SK-N-SH (cell line): ENCODE data around the gene VTCN1. TPM values are rescaled to one million over a fixed set of nuclear protein-coding genes. Genes with fewer than 3 reads are reported as not detected.

Experiments used
- CTCF ChIA-PET: fragments of 300-600, 350-600 bp; formaldehyde crosslinking; extraction: SDS; loops from one replicate; lab custom pipeline; 2021; lab: Yijun Ruan, JAX
- POLR2A ChIA-PET: fragments of 350-600 bp; sonication (Branson Sonifier 250); formaldehyde crosslinking; extraction: SDS; loops from one replicate; lab custom pipeline; 2020; ENCODE audit warnings: antibody characterized with exemption, inconsistent platforms; lab: Yijun Ruan, JAX
- DNase-seq: peaks from one replicate; pipeline ENCODE4 v3.0.0; 2012
- H2AFZ ChIP-seq: fragments of 200-600 bp; sonication (generic); 2 replicates; pipeline ENCODE4 v1.8.1; 2016; ENCODE audit warnings: antibody characterized with exemption, mild to moderate bottlenecking, low read depth
- H3F3A ChIP-seq: fragments of 200-600 bp; sonication (generic); replicated peaks from 2 replicates; pipeline ENCODE3; 2016; ENCODE audit warnings: antibody characterized with exemption, mild to moderate bottlenecking; ENCODE audit not compliant: insufficient read depth
- H3K27ac ChIP-seq, 2 experiments: fragments of 200-500 bp in 1 of 2; fragments of 200-600 bp in 1 of 2; sonication (Bioruptor generic) in 1 of 2; sonication (generic), shearing (Covaris generic) in 1 of 2; 2 replicates each; pipeline versions ENCODE4 v1.5.1 to v1.6.1; 2014 to 2016; ENCODE audit warnings: low read depth in 2 of 2, inconsistent platforms in 1 of 2, low read length in 1 of 2, mild to moderate bottlenecking in 1 of 2, mixed read lengths in 1 of 2
- H3K27me3 ChIP-seq: fragments of 200-600 bp; sonication (generic), shearing (Covaris generic); 2 replicates; pipeline ENCODE4 v1.6.1; 2016; ENCODE audit warnings: mixed run types; ENCODE audit not compliant: insufficient read depth
- H3K36me3 ChIP-seq, 2 experiments: fragments of 200-500 bp in 1 of 2; fragments of 200-600 bp in 1 of 2; sonication (Bioruptor generic) in 1 of 2; sonication (generic) in 1 of 2; replicated peaks in 1 of 2; 2 replicates each; pipeline versions ENCODE3 to v1.5.1; 2014 to 2016; ENCODE audit warnings: low read length in 1 of 2, mild to moderate bottlenecking in 1 of 2; ENCODE audit not compliant: insufficient read depth in 2 of 2, control insufficient read depth in 1 of 2
- H3K4me1 ChIP-seq, 2 experiments: fragments of 200-500 bp in 1 of 2; fragments of 200-600 bp in 1 of 2; sonication (Bioruptor generic) in 1 of 2; sonication (generic), shearing (Covaris generic) in 1 of 2; 2 replicates each; pipeline versions ENCODE4 v1.5.1 to v1.6.1; 2014 to 2016; ENCODE audit warnings: low read depth in 1 of 2, low read length in 1 of 2, mixed run types in 1 of 2; ENCODE audit not compliant: insufficient read depth in 2 of 2, control insufficient read depth in 1 of 2
- H3K4me2 ChIP-seq: fragments of 200-600 bp; sonication (generic), shearing (Covaris generic); 2 replicates; pipeline ENCODE4 v1.6.1; 2017; ENCODE audit warnings: mixed run types
- H3K4me3 ChIP-seq, 2 experiments: fragments of 200-500 bp in 1 of 2; fragments of 200-600 bp in 1 of 2; sonication (Bioruptor generic) in 1 of 2; sonication (generic), shearing (Covaris generic) in 1 of 2; 2 replicates each; pipeline versions ENCODE4 v1.5.1 to v1.8.1; 2014 to 2016; ENCODE audit warnings: low read depth in 2 of 2, inconsistent platforms in 1 of 2, low read length in 1 of 2, mild to moderate bottlenecking in 1 of 2, mixed read lengths in 1 of 2, moderate library complexity in 1 of 2
- H3K79me2 ChIP-seq: fragments of 200-600 bp; sonication (generic); 2 replicates; pipeline ENCODE4 v1.8.1; 2017; ENCODE audit warnings: mild to moderate bottlenecking; ENCODE audit not compliant: insufficient read depth
- H3K9ac ChIP-seq: fragments of 200-600 bp; sonication (generic); 2 replicates; pipeline ENCODE4 v1.6.1; 2017; ENCODE audit warnings: mixed run types
- H3K9me2 ChIP-seq: fragments of 200-600 bp; sonication (generic); 2 replicates; pipeline ENCODE4 v1.6.1; 2017; ENCODE audit warnings: mixed run types
- H3K9me3 ChIP-seq: fragments of 200-600 bp; sonication (generic); 2 replicates; pipeline ENCODE4 v1.6.1; 2017; ENCODE audit warnings: mixed run types, mild to moderate bottlenecking, moderate library complexity
- H4K20me1 ChIP-seq: fragments of 200-600 bp; sonication (generic); 2 replicates; pipeline ENCODE4 v1.6.1; 2017; ENCODE audit warnings: mild to moderate bottlenecking, mixed run types; ENCODE audit not compliant: insufficient read depth
- CHD2 ChIP-seq: fragments of 150-350 bp; IDR thresholded peaks from 2 replicates; pipeline ENCODE4 v1.6.1; 2018; ENCODE audit warnings: low read length; ENCODE audit not compliant: partially characterized antibody
- ELF1 ChIP-seq: IDR thresholded peaks from 2 replicates; pipeline ENCODE4 v1.4.0; 2012
- EP300 ChIP-seq, 2 experiments: IDR thresholded peaks; 2 replicates each; pipeline versions ENCODE4 v1.4.0 to v1.6.1; 2012; ENCODE audit warnings: borderline replicate concordance in 1 of 2, low read depth in 1 of 2, low read length in 1 of 2
- EZH2phosphoT487 ChIP-seq: fragments of 200-600 bp; sonication (generic); IDR thresholded peaks from 2 replicates; pipeline ENCODE4 v1.6.1; 2017; ENCODE audit warnings: low read depth, mixed run types, mild to moderate bottlenecking, antibody characterized with exemption, moderate library complexity, borderline replicate concordance
- FOSL2 ChIP-seq: IDR thresholded peaks from 2 replicates; pipeline ENCODE4 v1.4.0; 2012; ENCODE audit warnings: low read depth, mild to moderate bottlenecking, moderate library complexity, borderline replicate concordance
- FOXJ3 ChIP-seq: sonication (generic); formaldehyde crosslinking; IDR thresholded peaks from 2 replicates; pipeline ENCODE4 v1.5.1; 2020; ENCODE audit warnings: mild to moderate bottlenecking, missing genetic modification reagents
- FOXM1 ChIP-seq: IDR thresholded peaks from 2 replicates; pipeline ENCODE4 v1.4.0; 2012; ENCODE audit warnings: low read depth, mild to moderate bottlenecking
- GABPA ChIP-seq: IDR thresholded peaks from 2 replicates; pipeline ENCODE4 v1.4.0; 2012; ENCODE audit warnings: low read depth, mild to moderate bottlenecking
- GATA2 ChIP-seq: sonication (generic); formaldehyde crosslinking; IDR thresholded peaks from 2 replicates; pipeline ENCODE4 v1.5.0; 2020; ENCODE audit warnings: mild to moderate bottlenecking, missing genetic modification reagents
- NRF1 ChIP-seq: IDR thresholded peaks from 2 replicates; pipeline ENCODE4 v1.6.1; 2012; ENCODE audit warnings: low read depth, mild to moderate bottlenecking, low read length
- RCOR1 ChIP-seq: fragments of 150-350 bp; IDR thresholded peaks from 2 replicates; pipeline ENCODE4 v1.6.1; 2017; ENCODE audit warnings: antibody characterized with exemption, low read length
- RXRA ChIP-seq: IDR thresholded peaks from 2 replicates; pipeline ENCODE4 v1.4.0; 2012; ENCODE audit warnings: low read depth, mild to moderate bottlenecking, borderline replicate concordance
- TCF12 ChIP-seq: IDR thresholded peaks from 2 replicates; pipeline ENCODE4 v1.4.0; 2012
- TEAD4 ChIP-seq: IDR thresholded peaks from 2 replicates; pipeline ENCODE4 v1.4.0; 2012; ENCODE audit warnings: mild to moderate bottlenecking, borderline replicate concordance; ENCODE audit not compliant: insufficient read depth
- YY1 ChIP-seq: IDR thresholded peaks from 2 replicates; pipeline ENCODE4 v1.4.0; 2012; ENCODE audit warnings: low read depth, mild to moderate bottlenecking
- WGBS: methylation state at CpG from one replicate; pipeline ENCODE4 v1.1.6; 2017; ENCODE audit warnings: low lambda C conversion rate; 5-methylcytosine and 5-hydroxymethylcytosine counted together
- polyA plus RNA-seq, 3 experiments: library from polyadenylated mRNA; depleted of rRNA; stranded (reverse); fragments of >200 nt; gene quantifications; 2 replicates each; pipeline ENCODE4 v1.2.3, GENCODE V29; 2012
- TF ChIP-seq, protein P1 (sequence below): IDR thresholded peaks from 2 replicates; pipeline ENCODE4 v1.4.0; 2012; ENCODE audit warnings: low read depth
- TF ChIP-seq, protein P2 (sequence below): fragments of 150-350 bp; IDR thresholded peaks from 2 replicates; pipeline ENCODE4 v1.6.1; 2016; ENCODE audit warnings: mild to moderate bottlenecking, low read depth, low read length
- TF ChIP-seq, protein P3 (sequence below): IDR thresholded peaks from 2 replicates; pipeline ENCODE4 v1.6.1; 2012; ENCODE audit warnings: mild to moderate bottlenecking, low read depth, low read length, moderate library complexity
- TF ChIP-seq, protein P4 (sequence below): fragments of 150-350 bp; IDR thresholded peaks from 2 replicates; pipeline ENCODE4 v1.6.1; 2017; ENCODE audit warnings: antibody characterized with exemption, low read length, low read depth, borderline replicate concordance

The VTCN1 gene
- polyA plus RNA-seq, 1 of the 3 experiments (the other 2 are of a cell fraction) = not detected

DNA sequence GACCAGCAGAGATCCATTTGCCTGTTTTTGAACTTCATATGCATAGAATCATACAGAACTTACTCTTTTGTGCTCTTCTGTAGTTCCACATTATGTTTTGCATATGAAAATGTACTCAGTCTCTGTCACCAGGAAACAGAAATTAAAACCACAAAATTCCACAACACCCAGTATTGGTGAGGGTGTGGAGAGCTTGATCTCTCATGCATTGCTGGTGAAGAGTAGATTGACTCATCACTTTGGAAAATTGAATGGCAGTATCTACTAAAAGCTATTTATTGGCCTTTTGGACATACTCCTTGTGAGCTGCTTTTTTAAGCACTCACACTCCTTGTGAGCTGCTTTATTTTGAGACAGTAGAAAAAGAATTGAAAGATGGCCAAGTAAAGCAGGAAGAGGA is 43.3 kb downstream of the VTCN1 start:
- ChIA-PET POLR2A (no interaction called here), CTCF (no interaction called here)
- Histone ChIP-seq H3K27me3 (no peaks in the 10 kb centered on the region), H3K9me3 (no peaks in the 10 kb centered on the region), H3K9ac (no peak overlapping the region), H3K4me1 (no peaks in the 10 kb centered on the region), H3K9me2 (no peaks in the 10 kb centered on the region), H3K36me3 (no peaks in the 10 kb centered on the region), H3F3A (no peaks in the 10 kb centered on the region), H2AFZ (no peak overlapping the region), H3K4me2 (no peak overlapping the region), H4K20me1 (no peaks in the 10 kb centered on the region), H3K4me3 (no peak overlapping the region), H3K79me2 (no peaks in the 10 kb centered on the region), H3K27ac (no peak overlapping the region)
- no peak for TF ChIP-seq TCF12
- TF ChIP-seq, protein P1, sequence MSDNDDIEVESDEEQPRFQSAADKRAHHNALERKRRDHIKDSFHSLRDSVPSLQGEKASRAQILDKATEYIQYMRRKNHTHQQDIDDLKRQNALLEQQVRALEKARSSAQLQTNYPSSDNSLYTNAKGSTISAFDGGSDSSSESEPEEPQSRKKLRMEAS = no peak
- TF ChIP-seq GATA2 (CRISPR knock-in tag) = no peak
- TF ChIP-seq, protein P2, sequence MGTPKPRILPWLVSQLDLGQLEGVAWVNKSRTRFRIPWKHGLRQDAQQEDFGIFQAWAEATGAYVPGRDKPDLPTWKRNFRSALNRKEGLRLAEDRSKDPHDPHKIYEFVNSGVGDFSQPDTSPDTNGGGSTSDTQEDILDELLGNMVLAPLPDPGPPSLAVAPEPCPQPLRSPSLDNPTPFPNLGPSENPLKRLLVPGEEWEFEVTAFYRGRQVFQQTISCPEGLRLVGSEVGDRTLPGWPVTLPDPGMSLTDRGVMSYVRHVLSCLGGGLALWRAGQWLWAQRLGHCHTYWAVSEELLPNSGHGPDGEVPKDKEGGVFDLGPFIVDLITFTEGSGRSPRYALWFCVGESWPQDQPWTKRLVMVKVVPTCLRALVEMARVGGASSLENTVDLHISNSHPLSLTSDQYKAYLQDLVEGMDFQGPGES = no peak
- TF ChIP-seq NRF1 = no peak
- TF ChIP-seq, protein P3, sequence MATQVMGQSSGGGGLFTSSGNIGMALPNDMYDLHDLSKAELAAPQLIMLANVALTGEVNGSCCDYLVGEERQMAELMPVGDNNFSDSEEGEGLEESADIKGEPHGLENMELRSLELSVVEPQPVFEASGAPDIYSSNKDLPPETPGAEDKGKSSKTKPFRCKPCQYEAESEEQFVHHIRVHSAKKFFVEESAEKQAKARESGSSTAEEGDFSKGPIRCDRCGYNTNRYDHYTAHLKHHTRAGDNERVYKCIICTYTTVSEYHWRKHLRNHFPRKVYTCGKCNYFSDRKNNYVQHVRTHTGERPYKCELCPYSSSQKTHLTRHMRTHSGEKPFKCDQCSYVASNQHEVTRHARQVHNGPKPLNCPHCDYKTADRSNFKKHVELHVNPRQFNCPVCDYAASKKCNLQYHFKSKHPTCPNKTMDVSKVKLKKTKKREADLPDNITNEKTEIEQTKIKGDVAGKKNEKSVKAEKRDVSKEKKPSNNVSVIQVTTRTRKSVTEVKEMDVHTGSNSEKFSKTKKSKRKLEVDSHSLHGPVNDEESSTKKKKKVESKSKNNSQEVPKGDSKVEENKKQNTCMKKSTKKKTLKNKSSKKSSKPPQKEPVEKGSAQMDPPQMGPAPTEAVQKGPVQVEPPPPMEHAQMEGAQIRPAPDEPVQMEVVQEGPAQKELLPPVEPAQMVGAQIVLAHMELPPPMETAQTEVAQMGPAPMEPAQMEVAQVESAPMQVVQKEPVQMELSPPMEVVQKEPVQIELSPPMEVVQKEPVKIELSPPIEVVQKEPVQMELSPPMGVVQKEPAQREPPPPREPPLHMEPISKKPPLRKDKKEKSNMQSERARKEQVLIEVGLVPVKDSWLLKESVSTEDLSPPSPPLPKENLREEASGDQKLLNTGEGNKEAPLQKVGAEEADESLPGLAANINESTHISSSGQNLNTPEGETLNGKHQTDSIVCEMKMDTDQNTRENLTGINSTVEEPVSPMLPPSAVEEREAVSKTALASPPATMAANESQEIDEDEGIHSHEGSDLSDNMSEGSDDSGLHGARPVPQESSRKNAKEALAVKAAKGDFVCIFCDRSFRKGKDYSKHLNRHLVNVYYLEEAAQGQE = no peak
- no peak for TF ChIP-seq GABPA
- no peak for TF ChIP-seq FOXJ3 (CRISPR knock-in tag)
- TF ChIP-seq RXRA = no peak
- TF ChIP-seq ELF1 = no peak
- TF ChIP-seq CHD2 = no peak
- TF ChIP-seq FOXM1 = no peak
- no peak for TF ChIP-seq EP300 (IDR thresholded peaks at IDR 0.05; ENCODE audit: borderline replicate concordance in 1 of 2, low read depth in 1 of 2, low read length in 1 of 2)
- no peak for TF ChIP-seq FOSL2
- TF ChIP-seq TEAD4 = no peak
- DNase-seq = no peak

DNA sequence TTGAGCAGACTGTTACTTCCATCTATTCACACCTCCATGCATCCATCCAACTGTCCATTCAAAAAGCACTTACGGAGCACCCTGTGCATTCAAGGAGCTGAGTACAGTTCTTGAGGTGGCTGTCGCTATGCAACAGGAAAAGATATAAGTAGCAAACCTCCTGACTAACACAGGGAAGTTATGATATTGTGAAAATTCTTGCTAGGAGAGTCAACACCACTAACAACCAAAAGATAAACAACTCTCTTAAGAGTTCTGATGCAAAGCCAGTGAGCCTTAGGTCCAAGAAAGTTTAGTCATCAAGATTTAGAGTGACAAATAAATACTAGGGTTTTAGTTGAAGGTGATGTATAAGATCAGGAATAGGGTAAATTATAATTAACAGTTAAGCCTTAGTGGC is 44.7 kb downstream of the VTCN1 start:
- Histone ChIP-seq H3F3A (no peaks in the 10 kb centered on the region), H3K9me2 (no peaks in the 10 kb centered on the region), H3K9me3 (no peaks in the 10 kb centered on the region), H3K9ac (no peak overlapping the region), H3K4me3 (no peak overlapping the region), H3K4me1 (no peaks in the 10 kb centered on the region), H3K79me2 (no peaks in the 10 kb centered on the region), H3K4me2 (no peak overlapping the region), H3K27me3 (no peaks in the 10 kb centered on the region), H2AFZ (no peak overlapping the region), H4K20me1 (no peaks in the 10 kb centered on the region), H3K36me3 (no peaks in the 10 kb centered on the region), H3K27ac (no peak overlapping the region)
- no peak for DNase-seq
- ChIA-PET CTCF (interaction anchor here (1.3 kb wide), 1 partner anchor 13 kb away, joined by 3 read pairs; no protein-coding TSS in a partner anchor), POLR2A (no interaction called here)
- 71% methylated on average over 2 of the region's 2 CpGs for WGBS
- TF ChIP-seq YY1 (no peak), EZH2phosphoT487 (no peak), RCOR1 (no peak), EP300 (IDR thresholded peaks at IDR 0.05; ENCODE audit: borderline replicate concordance in 1 of 2, low read depth in 1 of 2, low read length in 1 of 2) (no peak), RXRA (no peak)
- TF ChIP-seq, protein P4, sequence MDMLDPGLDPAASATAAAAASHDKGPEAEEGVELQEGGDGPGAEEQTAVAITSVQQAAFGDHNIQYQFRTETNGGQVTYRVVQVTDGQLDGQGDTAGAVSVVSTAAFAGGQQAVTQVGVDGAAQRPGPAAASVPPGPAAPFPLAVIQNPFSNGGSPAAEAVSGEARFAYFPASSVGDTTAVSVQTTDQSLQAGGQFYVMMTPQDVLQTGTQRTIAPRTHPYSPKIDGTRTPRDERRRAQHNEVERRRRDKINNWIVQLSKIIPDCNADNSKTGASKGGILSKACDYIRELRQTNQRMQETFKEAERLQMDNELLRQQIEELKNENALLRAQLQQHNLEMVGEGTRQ = no peak
